IMR-90 (cell line): ENCODE data around the gene TMEM14A. TPM values are rescaled to one million over a fixed set of nuclear protein-coding genes. Genes with fewer than 3 reads are reported as not detected.
A peak's percentile ranks its signal among the peaks of the same experiment; 100 is the strongest.

Experiments used
- ATAC-seq: fragments of 200-7000 bp; cut with Tn5 transposase; 2 replicates; pipeline ENCODE4 v1.9.1; 2020; ENCODE audit warnings: low read depth, mild to moderate bottlenecking, moderate library complexity
- BruUV-seq: library from RNA; stranded (reverse); fragments of 400-500 nt; replicated peaks from 2 replicates; lab custom pipeline; 2021; lab: Mats Ljungman, UMichigan
- CTCF ChIA-PET: fragments of 300-600 bp; formaldehyde crosslinking; extraction: SDS; loops from one replicate; lab custom pipeline; 2021; ENCODE audit warnings: antibody characterized with exemption; lab: Yijun Ruan, JAX
- POLR2A ChIA-PET: fragments of 300-600 bp; sonication (Branson Sonifier 250); formaldehyde crosslinking; loops from one replicate; lab custom pipeline; 2022; ENCODE audit warnings: antibody characterized with exemption; ENCODE audit not compliant: unreplicated experiment; lab: Charles Lee
- DNase-seq: peaks from one replicate; pipeline ENCODE4 v3.0.0; 2013
- H2AFZ ChIP-seq: replicated peaks from 2 replicates; pipeline ENCODE3; 2013; ENCODE audit warnings: low read length, mild to moderate bottlenecking; ENCODE audit not compliant: poor library complexity
- H2AK5ac ChIP-seq: 2 replicates; pipeline ENCODE4 v1.6.1; 2013; ENCODE audit warnings: low read depth, low read length, inconsistent platforms
- H2AK9ac ChIP-seq: replicated peaks from 2 replicates; pipeline ENCODE3; 2013; ENCODE audit warnings: mild to moderate bottlenecking, low read depth, low read length, moderate library complexity; ENCODE audit not compliant: poor library complexity
- H2BK120ac ChIP-seq: 2 replicates; pipeline ENCODE4 v1.6.1; 2013; ENCODE audit warnings: low read depth, low read length, inconsistent platforms
- H2BK15ac ChIP-seq: 3 replicates; pipeline ENCODE4 v1.6.1; 2013; ENCODE audit warnings: low read depth, low read length, inconsistent platforms
- H2BK20ac ChIP-seq: 2 replicates; pipeline ENCODE4 v1.6.1; 2013; ENCODE audit warnings: low read depth, mild to moderate bottlenecking, inconsistent platforms, low read length, moderate library complexity
- H2BK5ac ChIP-seq: 2 replicates; pipeline ENCODE4 v1.6.1; 2013; ENCODE audit warnings: mild to moderate bottlenecking, low read depth, low read length, inconsistent platforms; ENCODE audit not compliant: poor library complexity, severe bottlenecking
- H3K14ac ChIP-seq: replicated peaks from 2 replicates; pipeline ENCODE4 v1.6.1; 2013; ENCODE audit warnings: low read depth, low read length, inconsistent platforms
- H3K18ac ChIP-seq: 2 replicates; pipeline ENCODE4 v1.6.1; 2013; ENCODE audit warnings: low read depth, low read length, control low read depth
- H3K23ac ChIP-seq: 2 replicates; pipeline ENCODE4 v1.6.1; 2013; ENCODE audit warnings: low read depth, low read length, inconsistent platforms
- H3K27ac ChIP-seq: 2 replicates; pipeline ENCODE4 v1.5.1; 2013; ENCODE audit warnings: mild to moderate bottlenecking, control low read depth, low read length; ENCODE audit not compliant: insufficient read depth
- H3K27me3 ChIP-seq: 2 replicates; pipeline ENCODE4 v1.6.1; 2013; ENCODE audit warnings: low read length; ENCODE audit not compliant: control insufficient read depth, insufficient read depth
- H3K36me3 ChIP-seq: 2 replicates; pipeline ENCODE4 v1.6.1; 2013; ENCODE audit warnings: low read length, mixed read lengths; ENCODE audit not compliant: control insufficient read depth, insufficient read depth
- H3K4ac ChIP-seq: 2 replicates; pipeline ENCODE4 v1.6.1; 2013; ENCODE audit warnings: low read depth, low read length, inconsistent platforms
- H3K4me1 ChIP-seq: 2 replicates; pipeline ENCODE4 v1.6.1; 2013; ENCODE audit warnings: low read length, mixed read lengths; ENCODE audit not compliant: control insufficient read depth, insufficient read depth
- H3K4me2 ChIP-seq: 2 replicates; pipeline ENCODE4 v1.6.1; 2013; ENCODE audit warnings: low read depth, mild to moderate bottlenecking, control low read depth, low read length, moderate library complexity
- H3K4me3 ChIP-seq: 2 replicates; pipeline ENCODE4 v1.5.1; 2013; ENCODE audit warnings: low read depth, mild to moderate bottlenecking, control low read depth, low read length, moderate library complexity; ENCODE audit not compliant: insufficient read depth
- H3K56ac ChIP-seq: 2 replicates; pipeline ENCODE4 v1.6.1; 2013; ENCODE audit warnings: low read length, inconsistent platforms; ENCODE audit not compliant: insufficient read depth; ENCODE audit errors: extremely low read depth
- H3K79me1 ChIP-seq, 2 experiments: 2 replicates each; pipeline ENCODE4 v1.6.1; 2013; ENCODE audit warnings: low read length in 2 of 2, inconsistent platforms in 1 of 2, low read depth in 1 of 2
- H3K9ac ChIP-seq: 2 replicates; pipeline ENCODE4 v1.6.1; 2013; ENCODE audit warnings: low read depth, low read length, control low read depth
- H3K9me1 ChIP-seq: 2 replicates; pipeline ENCODE4 v1.6.1; 2013; ENCODE audit warnings: low read length, inconsistent platforms; ENCODE audit not compliant: insufficient read depth
- H3K9me3 ChIP-seq: 2 replicates; pipeline ENCODE4 v1.6.1; 2013; ENCODE audit warnings: low read length; ENCODE audit not compliant: control insufficient read depth, insufficient read depth
- H4K20me1 ChIP-seq: 2 replicates; pipeline ENCODE4 v1.6.1; 2013; ENCODE audit warnings: low read length, inconsistent platforms; ENCODE audit not compliant: insufficient read depth
- H4K5ac ChIP-seq: 2 replicates; pipeline ENCODE4 v1.6.1; 2013; ENCODE audit warnings: mild to moderate bottlenecking, low read depth, low read length, control low read depth
- H4K8ac ChIP-seq, 2 experiments: 2 replicates each; pipeline ENCODE4 v1.6.1; 2013; ENCODE audit warnings: low read depth in 2 of 2, low read length in 2 of 2, control low read depth in 1 of 2, inconsistent platforms in 1 of 2
- H4K91ac ChIP-seq: 2 replicates; pipeline ENCODE4 v1.6.1; 2013; ENCODE audit warnings: low read depth, low read length, inconsistent platforms; ENCODE audit not compliant: insufficient read depth
- MXI1 ChIP-seq: IDR thresholded peaks from 2 replicates; pipeline ENCODE4 v1.6.1; 2012; ENCODE audit warnings: low read depth, mild to moderate bottlenecking, low read length, moderate library complexity, borderline replicate concordance
- RCOR1 ChIP-seq: IDR thresholded peaks from 2 replicates; pipeline ENCODE4 v1.6.1; 2012; ENCODE audit warnings: mild to moderate bottlenecking, low read length, improper control_type of control experiment; ENCODE audit not compliant: insufficient replicate concordance
- WGBS, 2 experiments: methylation state at CpG; one replicate each; pipeline versions ENCODE4 v1.1.5 to v1.1.7; 2013; ENCODE audit warnings: missing lambda C conversion rate in 2 of 2; ENCODE audit not compliant: insufficient read length in 1 of 2; ENCODE audit errors: extremely low coverage in 2 of 2; 5-methylcytosine and 5-hydroxymethylcytosine counted together
- dilution Hi-C: fragments of 300-500 bp; cut with HindIII; formaldehyde crosslinking; loops from one replicate; pipeline ENCODE4 v1.14.3; 2018; ENCODE audit warnings: low sequenced_read_pairs; ENCODE audit not compliant: unreplicated experiment
- in situ Hi-C: fragments of 300-500 bp; cut with MboI; formaldehyde crosslinking; loops from 3 replicates; pipeline ENCODE4 v1.14.3; 2019; ENCODE audit warnings: low sequenced_read_pairs, inconsistent platforms, mixed read lengths
- intact Hi-C: fragments of 100-400 bp; cut with micrococcal nuclease; formaldehyde crosslinking; loops from 2 replicates; pipeline ENCODE4 v1.10.0; 2022
- polyA plus RNA-seq, 3 experiments: library from polyadenylated mRNA; depleted of rRNA; stranded (reverse); fragments of >200 nt; gene quantifications; 2 replicates each; pipeline ENCODE4 v1.2.3, GENCODE V29; 2012; ENCODE audit warnings: low replicate concordance in 1 of 3
- total RNA-seq: library from RNA; depleted of rRNA; stranded (reverse); fragments of >200 nt; gene quantifications from 2 replicates; pipeline ENCODE4 v1.2.3, GENCODE V29; 2012

The TMEM14A gene
- total and polyA plus RNA-seq, 2 of the 4 experiments (the other 2 are of a cell fraction): 18.5 to 25.1 TPM

DNA sequence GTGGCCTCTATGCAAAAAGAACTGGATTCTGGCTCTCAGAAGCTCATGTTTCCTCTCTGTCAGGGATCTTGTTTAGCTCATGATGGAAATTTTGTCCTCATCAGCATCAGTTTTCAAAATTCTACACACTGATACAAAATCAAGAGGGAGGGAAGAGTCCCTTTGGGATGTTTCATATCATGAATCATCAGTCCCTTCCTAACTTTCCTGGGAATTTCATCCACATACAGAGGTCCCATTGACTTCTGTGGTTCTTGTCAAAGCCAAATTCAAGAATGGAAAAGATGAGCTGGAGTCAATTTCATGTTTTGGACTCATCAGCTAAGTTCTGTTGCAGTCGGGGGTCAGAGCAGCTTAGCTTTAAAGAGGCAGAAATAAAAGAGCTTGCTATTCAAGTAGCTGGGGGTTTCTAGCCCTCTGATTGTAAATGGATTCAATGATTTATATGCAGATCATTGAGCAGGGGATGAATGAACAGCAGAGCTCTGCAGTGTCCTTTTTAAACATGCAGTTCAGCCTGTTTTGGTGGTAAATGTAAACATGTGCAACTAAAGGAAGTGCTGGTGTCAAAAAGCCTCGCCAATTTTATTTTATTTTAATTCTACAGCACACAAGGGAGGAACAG, 21.3 kb upstream of the TMEM14A start:
- H3K14ac ChIP-seq: no peak overlapping the region; the same call in 1 of the 2 replicates
- no peak overlapping the region for H4K8ac ChIP-seq
- no peak overlapping the region for H2AK9ac ChIP-seq
- no peak overlapping the region for H3K23ac ChIP-seq
- intact Hi-C loops (loop anchor here (5.0 kb wide), 1 partner anchor 37 kb away; no protein-coding TSS in a partner anchor), dilution Hi-C loops (loop anchor here (25.0 kb wide), 1 partner anchor 237 kb away; the partner anchor contains the start of gene EFHC1), in situ Hi-C loops (loop anchor here (5.0 to 10.0 kb wide), 2 partner anchors 72 to 135 kb away; partner anchors contain the start of gene TRAM2)
- no peak overlapping the region for H3K4me2 ChIP-seq
- H3K9me3 ChIP-seq: no peaks in the 10 kb centered on the region
- ChIA-PET CTCF (interaction anchor here (1.2 to 1.8 kb wide), 3 partner anchors 13 to 233 kb away, joined by 3 to 8 read pairs (median 4); no protein-coding TSS in a partner anchor), POLR2A (no interaction called here)
- DNase-seq: peak; percentile 50
- peaks cover 9% of the 10 kb centered on the region for H3K4me1 ChIP-seq
- peaks cover 11% of the 10 kb centered on the region for H3K9me1 ChIP-seq
- no peaks in the 10 kb centered on the region for H4K20me1 ChIP-seq
- no peak overlapping the region for H2AK5ac ChIP-seq
- WGBS, 2 experiments: 25% methylated on average over 1 of the region's 2 CpGs; no CpG with 5 or more reads in 1 of the 2 experiments
- ATAC-seq: no peak
- H4K91ac ChIP-seq: no peak overlapping the region
- no peak overlapping the region for H2BK20ac ChIP-seq
- H3K4me3 ChIP-seq: no peak overlapping the region
- H2BK15ac ChIP-seq: no peak overlapping the region
- no peak overlapping the region for H4K5ac ChIP-seq
- no peak overlapping the region for H3K27ac ChIP-seq
- H3K36me3 ChIP-seq: no peaks in the 10 kb centered on the region
- BruUV-seq: no TSS peak
- H2AFZ ChIP-seq: no peak overlapping the region
- no peaks in the 10 kb centered on the region; the same call in 1 of the 2 replicates for H3K27me3 ChIP-seq
- no peaks in the 10 kb centered on the region for H3K79me1 ChIP-seq
- no peak overlapping the region for H3K56ac ChIP-seq
- H2BK120ac ChIP-seq: no peak overlapping the region
- TF ChIP-seq MXI1 (0 out of 2 replicates have a peak, but pooled peaks have one; percentile 6), RCOR1 (no peak)
- H2BK5ac ChIP-seq: no peak overlapping the region
- H3K9ac ChIP-seq: no peak overlapping the region
- no peak overlapping the region for H3K4ac ChIP-seq
- H3K18ac ChIP-seq: no peak overlapping the region
